ENCODE measurements around the gene VAV3. TPM values are rescaled to one million over a fixed set of nuclear protein-coding genes. Genes with fewer than 3 reads are reported as not detected.

VAV3 gene
- polyA plus RNA-seq, 3 donors: 2.2 to 10.2 (median 6.6) TPM

DNA sequence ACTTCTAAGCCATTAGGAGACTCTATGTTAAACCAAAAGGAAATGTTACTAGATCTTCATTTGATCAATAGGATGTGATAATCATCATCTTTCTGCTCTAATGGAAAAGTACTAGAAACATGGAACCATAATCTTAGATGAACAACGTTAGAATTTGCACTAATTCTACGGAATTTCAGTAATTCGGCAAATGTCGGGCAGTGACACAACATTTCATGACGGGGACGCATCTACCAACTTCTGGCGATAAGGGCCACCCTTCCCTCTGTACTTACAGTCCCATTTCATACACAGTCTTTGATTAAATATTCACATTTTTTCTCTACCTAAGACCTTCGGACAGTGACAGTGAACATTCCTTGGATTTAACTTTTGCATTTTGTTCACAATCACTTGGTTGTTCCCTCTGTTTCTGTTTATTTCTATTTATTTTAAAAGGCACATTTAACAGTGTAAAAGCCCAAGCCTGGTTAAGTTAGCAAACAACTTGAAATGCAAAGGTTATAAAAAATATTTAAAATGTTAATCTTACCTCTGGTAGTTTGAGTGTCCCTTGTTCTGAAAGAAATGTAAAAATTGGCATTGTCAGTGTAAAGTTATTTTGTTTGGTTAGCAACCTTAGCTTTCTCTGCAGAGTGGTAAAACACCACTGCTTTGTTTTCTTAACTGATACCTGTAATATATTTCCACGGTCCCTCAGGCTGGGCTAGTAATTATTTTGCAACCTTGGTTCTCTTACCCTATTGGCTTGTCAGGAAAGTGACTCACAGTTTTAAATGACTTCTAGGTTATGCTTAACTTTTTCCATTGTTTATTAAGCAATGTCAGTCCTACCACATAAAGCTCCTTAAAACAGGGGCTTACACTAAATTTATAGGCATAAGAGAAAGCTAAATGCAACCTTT, 276.9 kb downstream of the VAV3 start:
- 52 to 94% (median 91%) methylated on average over 9 of the region's 9 CpGs for WGBS, 3 donors
- no peak overlapping the region for H3K27ac ChIP-seq (ENCODE audit: low read depth, low read length)

GRCh38 chr1:107683683-107684082, 281.3 kb downstream of the VAV3 start:
- no peak overlapping the region for H3K27ac ChIP-seq (ENCODE audit: low read depth, low read length)
- 51 to 93% (median 87%) methylated on average over 2 of the region's 2 CpGs for WGBS, 3 donors

DNA sequence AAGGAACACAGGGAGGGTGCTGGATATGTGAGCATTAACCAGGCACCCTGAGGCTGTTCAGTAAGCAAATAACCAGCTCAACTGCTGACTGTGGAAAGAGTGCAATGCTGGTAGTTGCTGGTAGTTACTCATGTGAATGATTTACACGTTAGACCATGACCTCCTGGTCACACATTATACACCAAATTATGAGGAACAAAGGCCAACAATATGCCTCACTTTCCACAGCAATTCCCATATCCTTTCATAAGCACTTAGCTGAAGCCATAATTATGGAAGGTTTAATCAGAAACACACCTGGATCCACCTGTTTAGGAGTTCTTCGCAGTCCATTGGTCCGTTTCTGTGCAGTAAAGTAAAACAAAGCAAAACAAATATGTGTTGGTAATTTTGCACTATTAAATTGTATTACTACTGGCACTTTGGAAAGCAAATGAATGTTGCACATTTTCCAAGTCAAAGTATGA, 281.8 kb downstream of the VAV3 start:
- 55 to 91% (median 85%) methylated on average over 3 of the region's 3 CpGs for WGBS, 3 donors
- H3K27ac ChIP-seq (ENCODE audit: low read depth, low read length): no peak overlapping the region

GRCh38 chr1:107682467-107682866, 282.5 kb downstream of the VAV3 start:
- 38 to 69% (median 56%) methylated on average over 1 of the region's 1 CpG for WGBS, 3 donors
- H3K27ac ChIP-seq (ENCODE audit: low read depth, low read length): no peak overlapping the region

- WGBS, 3 donors: 58 to 94% (median 80%) methylated on average over 3 of the region's 3 CpGs
- H3K27ac ChIP-seq (ENCODE audit: low read depth, low read length): no peak overlapping the region
These were observed 283.9 kb downstream of the VAV3 start for GRCh38 chr1:107681001-107681479.

GRCh38 chr1:107680579-107680985, 284.4 kb downstream of the VAV3 start:
- 62 to 89% (median 89%) methylated on average over 5 of the region's 5 CpGs for WGBS, 3 donors
- H3K27ac ChIP-seq (ENCODE audit: low read depth, low read length): no peak overlapping the region

GRCh38 chr1:107679411-107679953, 285.5 kb downstream of the VAV3 start:
- 30 to 85% (median 75%) methylated on average over 2 of the region's 2 CpGs for WGBS, 3 donors
- no peak overlapping the region for H3K27ac ChIP-seq (ENCODE audit: low read depth, low read length)

DNA sequence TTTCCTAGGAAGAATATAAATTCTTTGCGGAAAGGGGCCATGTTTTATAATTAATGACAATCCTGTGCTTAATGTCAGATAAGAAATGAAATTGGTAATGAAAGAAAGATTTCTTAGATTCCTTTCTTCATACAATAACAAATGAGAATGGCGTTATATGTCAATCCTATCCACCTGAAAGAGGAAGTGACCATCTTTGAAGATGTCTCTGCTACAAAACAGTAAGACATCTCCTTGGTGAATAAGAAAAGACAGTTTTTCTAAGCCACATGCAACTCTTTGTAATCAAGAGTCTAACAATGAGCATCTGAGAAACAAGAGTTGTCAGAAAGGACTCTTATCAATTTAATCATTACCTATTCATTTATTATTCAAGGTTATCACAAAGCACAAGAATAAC, 286.0 kb downstream of the VAV3 start:
- H3K27ac ChIP-seq (ENCODE audit: low read depth, low read length): no peak overlapping the region
- WGBS, 3 donors: 74 to 96% (median 93%) methylated on average over 2 of the region's 2 CpGs

DNA sequence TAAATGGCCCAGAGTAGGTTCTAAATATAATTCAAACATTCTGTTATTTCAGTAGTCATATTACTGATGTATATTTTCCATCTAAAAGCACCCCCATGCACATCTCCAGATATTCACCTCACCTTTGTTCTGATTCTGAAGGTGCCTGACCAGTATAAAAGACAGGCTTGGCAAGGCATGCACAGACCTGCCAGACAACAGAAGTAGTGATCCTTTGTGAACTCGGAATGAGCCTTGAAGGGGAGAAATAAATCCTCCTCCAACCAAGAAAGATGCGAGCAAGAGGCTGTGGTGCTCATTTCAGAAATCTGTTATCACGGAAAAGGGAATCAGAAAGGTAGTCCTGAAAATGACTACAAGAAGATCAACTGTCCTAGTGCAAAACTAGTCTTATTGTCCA, 287.3 kb downstream of the VAV3 start:
- H3K27ac ChIP-seq (ENCODE audit: low read depth, low read length): no peak overlapping the region
- WGBS, 3 donors: 55 to 90% (median 87%) methylated on average over 3 of the region's 3 CpGs

GRCh38 chr1:107674486-107674885, 290.5 kb downstream of the VAV3 start:
- H3K27ac ChIP-seq (ENCODE audit: low read depth, low read length): no peak overlapping the region
- WGBS, 3 donors: 56 to 88% (median 75%) methylated on average over 1 of the region's 1 CpG

DNA sequence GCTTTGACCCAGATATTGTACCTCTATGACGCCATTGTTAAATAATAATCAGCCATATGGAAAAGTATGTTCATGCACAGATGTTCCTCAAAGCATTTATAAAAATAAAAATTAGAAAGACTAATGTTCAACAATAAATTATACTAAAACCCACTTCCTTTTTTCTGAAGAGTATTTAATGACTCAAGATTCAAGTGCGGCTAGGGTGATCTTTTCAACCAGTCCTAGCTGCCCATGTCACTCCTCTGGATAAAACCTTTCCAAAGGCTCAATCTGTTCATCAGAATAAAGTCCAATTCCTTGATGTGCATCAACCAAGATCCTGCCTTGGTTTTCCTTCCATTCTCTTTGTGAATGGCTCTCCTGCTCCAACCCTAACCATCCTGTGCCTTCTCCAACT, 292.0 kb downstream of the VAV3 start:
- H3K27ac ChIP-seq (ENCODE audit: low read depth, low read length): no peak overlapping the region
- 76 to 95% (median 83%) methylated on average over 2 of the region's 2 CpGs for WGBS, 3 donors

- no peak overlapping the region for H3K27ac ChIP-seq (ENCODE audit: low read depth, low read length)
- 44 to 58% (median 52%) methylated on average over 5 of the region's 5 CpGs for WGBS, 3 donors
These were observed 294.5 kb downstream of the VAV3 start for GRCh38 chr1:107670397-107671040.

GRCh38 chr1:107669996-107670395, 295.0 kb downstream of the VAV3 start:
- WGBS, 3 donors: 14 to 44% (median 30%) methylated on average over 1 of the region's 1 CpG
- no peak overlapping the region for H3K27ac ChIP-seq (ENCODE audit: low read depth, low read length)

GRCh38 chr1:107668762-107669161, 296.2 kb downstream of the VAV3 start:
- 31 to 62% (median 51%) methylated on average over 6 of the region's 6 CpGs for WGBS, 3 donors
- H3K27ac ChIP-seq (ENCODE audit: low read depth, low read length): no peak overlapping the region

DNA sequence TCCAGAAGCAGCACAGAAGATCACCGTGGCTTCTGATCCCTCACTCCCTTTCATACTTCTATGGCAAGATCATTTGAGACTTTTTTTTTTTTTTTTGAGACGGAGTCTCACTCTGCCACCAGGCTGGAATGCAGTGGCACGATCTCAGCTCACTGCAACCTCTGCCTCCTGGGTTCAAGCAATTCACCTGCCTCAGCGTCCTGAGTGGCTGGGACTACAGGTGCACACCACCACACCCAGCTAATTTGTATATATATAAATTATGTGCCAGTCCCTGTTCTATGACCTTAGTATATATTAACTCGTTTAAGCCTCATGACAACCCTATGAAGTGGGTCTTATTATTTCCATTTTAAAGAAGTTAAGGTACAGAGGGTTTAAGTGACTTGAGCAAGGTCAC, 298.5 kb downstream of the VAV3 start:
- WGBS, 3 donors: 49 to 91% (median 89%) methylated on average over 5 of the region's 5 CpGs
- no peak overlapping the region for H3K27ac ChIP-seq (ENCODE audit: low read depth, low read length)

GRCh38 chr1:107664982-107665925, 299.7 kb downstream of the VAV3 start:
- H3K27ac ChIP-seq (ENCODE audit: low read depth, low read length): no peak overlapping the region
- WGBS, 3 donors: 32 to 75% (median 71%) methylated on average over 5 of the region's 5 CpGs

GRCh38 chr1:107662971-107663370, 302.0 kb downstream of the VAV3 start:
- 74 to 87% (median 84%) methylated on average over 2 of the region's 2 CpGs for WGBS, 3 donors
- H3K27ac ChIP-seq (ENCODE audit: low read depth, low read length): no peak overlapping the region

- H3K27ac ChIP-seq (ENCODE audit: low read depth, low read length): no peak overlapping the region
These were observed 303.8 kb downstream of the VAV3 start for GRCh38 chr1:107661158-107661557.

More at GRCh38 chr1:107661158-107661557, 303.8 kb downstream of the VAV3 start:
- WGBS, 3 donors: 79 to 98% (median 94%) methylated on average over 7 of the region's 7 CpGs

All from adipose tissue (tissue), 3 donors.